ENCODE measurements around the gene PYCARD.

PYCARD gene

DNA sequence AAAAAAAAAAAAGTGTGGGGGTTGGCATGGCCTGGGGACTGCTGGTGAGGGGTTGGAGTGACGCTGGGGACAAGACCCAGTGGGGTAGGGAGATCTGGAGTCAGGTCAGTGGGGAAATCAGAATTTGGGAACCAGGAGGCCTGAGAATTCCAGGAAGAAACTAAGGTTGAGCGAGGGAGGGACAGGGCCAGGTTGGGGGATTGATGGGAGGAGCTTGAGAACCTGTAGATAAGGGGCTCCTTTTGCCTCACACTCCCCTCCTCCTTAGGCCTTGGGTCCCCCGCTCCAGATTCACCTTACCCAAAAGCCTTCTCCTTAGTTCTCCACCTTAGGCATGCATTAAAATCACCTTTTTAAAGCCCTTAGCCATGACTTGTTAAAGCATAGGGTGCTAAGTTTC lies 22.6 kb upstream of the PYCARD start:
- no peak overlapping the region for H3K4me3 ChIP-seq
- intact Hi-C loops (cut with DNase I; ENCODE audit: low total_unique reads): no loop called here
- TF ChIP-seq, protein P1, sequence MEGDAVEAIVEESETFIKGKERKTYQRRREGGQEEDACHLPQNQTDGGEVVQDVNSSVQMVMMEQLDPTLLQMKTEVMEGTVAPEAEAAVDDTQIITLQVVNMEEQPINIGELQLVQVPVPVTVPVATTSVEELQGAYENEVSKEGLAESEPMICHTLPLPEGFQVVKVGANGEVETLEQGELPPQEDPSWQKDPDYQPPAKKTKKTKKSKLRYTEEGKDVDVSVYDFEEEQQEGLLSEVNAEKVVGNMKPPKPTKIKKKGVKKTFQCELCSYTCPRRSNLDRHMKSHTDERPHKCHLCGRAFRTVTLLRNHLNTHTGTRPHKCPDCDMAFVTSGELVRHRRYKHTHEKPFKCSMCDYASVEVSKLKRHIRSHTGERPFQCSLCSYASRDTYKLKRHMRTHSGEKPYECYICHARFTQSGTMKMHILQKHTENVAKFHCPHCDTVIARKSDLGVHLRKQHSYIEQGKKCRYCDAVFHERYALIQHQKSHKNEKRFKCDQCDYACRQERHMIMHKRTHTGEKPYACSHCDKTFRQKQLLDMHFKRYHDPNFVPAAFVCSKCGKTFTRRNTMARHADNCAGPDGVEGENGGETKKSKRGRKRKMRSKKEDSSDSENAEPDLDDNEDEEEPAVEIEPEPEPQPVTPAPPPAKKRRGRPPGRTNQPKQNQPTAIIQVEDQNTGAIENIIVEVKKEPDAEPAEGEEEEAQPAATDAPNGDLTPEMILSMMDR (IDR thresholded peaks at IDR 0.05): no peak
- no peaks in the 10 kb centered on the region for H3K36me3 ChIP-seq
- no peaks in the 10 kb centered on the region for H3K4me1 ChIP-seq
- DNase-seq: no peak
- H3K27ac ChIP-seq: no peak overlapping the region
- peaks cover 0 to 15% of the 10 kb centered on the region in 2 donors for H3K27me3 ChIP-seq
- no peaks in the 10 kb centered on the region for H3K9me3 ChIP-seq

DNA sequence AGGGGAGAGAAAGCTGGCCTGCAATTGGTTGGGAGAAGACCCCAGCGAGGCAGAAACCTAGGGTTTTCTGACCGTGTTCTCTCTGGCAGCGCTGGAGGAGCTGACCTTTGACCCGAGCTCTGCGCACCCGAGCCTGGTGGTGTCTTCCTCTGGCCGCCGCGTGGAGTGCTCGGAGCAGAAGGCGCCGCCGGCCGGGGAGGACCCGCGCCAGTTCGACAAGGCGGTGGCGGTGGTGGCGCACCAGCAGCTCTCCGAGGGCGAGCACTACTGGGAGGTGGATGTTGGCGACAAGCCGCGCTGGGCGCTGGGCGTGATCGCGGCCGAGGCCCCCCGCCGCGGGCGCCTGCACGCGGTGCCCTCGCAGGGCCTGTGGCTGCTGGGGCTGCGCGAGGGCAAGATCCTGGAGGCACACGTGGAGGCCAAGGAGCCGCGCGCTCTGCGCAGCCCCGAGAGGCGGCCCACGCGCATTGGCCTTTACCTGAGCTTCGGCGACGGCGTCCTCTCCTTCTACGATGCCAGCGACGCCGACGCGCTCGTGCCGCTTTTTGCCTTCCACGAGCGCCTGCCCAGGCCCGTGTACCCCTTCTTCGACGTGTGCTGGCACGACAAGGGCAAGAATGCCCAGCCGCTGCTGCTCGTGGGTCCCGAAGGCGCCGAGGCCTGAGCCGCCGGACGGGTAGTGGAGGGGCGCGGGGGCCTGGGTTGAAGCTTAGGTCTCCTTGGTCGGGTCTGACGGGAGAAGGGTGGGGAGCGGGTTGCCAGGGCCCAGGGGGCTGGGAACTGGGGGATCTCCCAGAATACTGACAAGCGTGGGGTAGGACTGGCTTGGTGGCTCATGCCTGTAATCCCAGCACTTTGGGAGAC lies 21.8 kb upstream of the PYCARD start:
- TF ChIP-seq, protein P1 (IDR thresholded peaks at IDR 0.05): no peak
- no peaks in the 10 kb centered on the region for H3K4me1 ChIP-seq
- H3K27me3 ChIP-seq: peaks cover 0 to 23% of the 10 kb centered on the region in 2 donors
- DNase-seq: no peak
- H3K9me3 ChIP-seq: no peaks in the 10 kb centered on the region
- H3K4me3 ChIP-seq: no peak overlapping the region
- intact Hi-C loops (cut with DNase I; ENCODE audit: low total_unique reads): no loop called here
- H3K36me3 ChIP-seq: no peaks in the 10 kb centered on the region
- H3K27ac ChIP-seq: no peak overlapping the region

DNA sequence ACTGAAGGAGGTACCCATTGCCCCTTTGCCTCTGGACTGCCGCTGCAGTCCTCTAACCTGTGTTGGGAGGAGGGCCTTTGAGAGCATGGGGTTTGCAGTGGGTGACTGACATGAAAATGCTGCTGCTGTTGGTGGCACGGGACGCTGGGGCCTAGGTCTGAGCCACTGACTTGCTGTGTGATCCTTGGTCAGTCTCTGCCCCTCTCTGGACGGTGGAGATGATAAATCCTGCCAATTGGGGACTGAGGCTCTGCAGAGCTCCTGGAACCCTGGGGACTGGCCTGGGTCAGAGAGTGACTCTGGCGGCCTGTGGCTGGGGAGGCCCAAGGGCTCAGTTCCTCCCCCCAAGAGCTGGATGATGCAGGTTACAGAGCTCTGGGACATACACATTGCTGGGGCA lies 20.5 kb upstream of the PYCARD start:
- Histone ChIP-seq H3K4me1 (no peaks in the 10 kb centered on the region), H3K4me3 (no peak overlapping the region), H3K27ac (no peak overlapping the region), H3K27me3 (peaks cover 0 to 36% of the 10 kb centered on the region in 2 donors), H3K9me3 (no peaks in the 10 kb centered on the region), H3K36me3 (no peaks in the 10 kb centered on the region)
- DNase-seq: no peak
- intact Hi-C loops (cut with DNase I; ENCODE audit: low total_unique reads): no loop called here
- TF ChIP-seq, protein P1 (IDR thresholded peaks at IDR 0.05): no peak

DNA sequence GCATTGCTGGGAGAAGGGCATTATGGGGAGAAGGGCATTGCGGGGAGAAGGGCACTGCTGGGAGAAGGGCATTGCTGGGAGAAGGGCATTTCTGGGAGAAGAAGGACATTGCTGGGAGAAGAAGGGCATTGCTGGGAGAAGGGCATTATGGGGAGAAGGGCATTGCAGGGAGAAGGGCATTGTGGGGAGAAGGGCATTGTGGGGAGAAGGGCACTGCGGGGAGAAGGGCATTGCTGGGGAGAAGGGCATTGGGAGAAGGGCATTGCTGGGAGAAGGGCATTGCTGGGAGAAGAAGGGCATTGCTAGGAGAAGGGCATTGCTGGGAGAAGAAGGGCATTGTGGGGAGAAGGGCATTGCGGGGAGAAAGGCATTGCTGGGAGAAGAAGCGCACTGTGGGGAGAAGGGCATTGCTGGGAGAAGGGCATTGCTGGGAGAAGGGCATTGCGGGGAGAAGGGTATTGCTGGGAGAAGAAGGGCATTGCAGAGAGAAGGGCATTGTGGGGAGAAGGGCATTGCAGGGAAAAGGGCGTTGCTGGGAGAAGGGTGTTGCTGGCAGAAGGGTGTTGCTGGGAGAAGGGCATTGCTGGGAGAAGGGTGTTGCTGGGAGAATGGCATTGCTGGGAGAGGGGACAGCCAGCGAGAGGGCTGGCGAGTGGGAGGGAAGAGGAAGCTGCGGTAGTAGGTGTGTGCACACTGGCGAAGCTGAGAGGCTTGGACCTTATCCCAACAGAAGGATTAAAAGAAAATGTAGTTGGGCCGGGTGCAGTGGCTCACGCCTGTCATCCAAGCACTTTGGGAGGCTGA lies 19.0 kb upstream of the PYCARD start:
- no peak for DNase-seq
- TF ChIP-seq, protein P1 (IDR thresholded peaks at IDR 0.05): no peak
- Histone ChIP-seq H3K27ac (no peak overlapping the region), H3K27me3 (peaks cover 0 to 51% of the 10 kb centered on the region in 2 donors), H3K9me3 (no peaks in the 10 kb centered on the region), H3K4me3 (no peak overlapping the region), H3K36me3 (no peaks in the 10 kb centered on the region), H3K4me1 (peaks cover 0 to 9% (median 5%) of the 10 kb centered on the region in 4 donors)
- intact Hi-C loops (cut with DNase I; ENCODE audit: low total_unique reads): no loop called here

DNA sequence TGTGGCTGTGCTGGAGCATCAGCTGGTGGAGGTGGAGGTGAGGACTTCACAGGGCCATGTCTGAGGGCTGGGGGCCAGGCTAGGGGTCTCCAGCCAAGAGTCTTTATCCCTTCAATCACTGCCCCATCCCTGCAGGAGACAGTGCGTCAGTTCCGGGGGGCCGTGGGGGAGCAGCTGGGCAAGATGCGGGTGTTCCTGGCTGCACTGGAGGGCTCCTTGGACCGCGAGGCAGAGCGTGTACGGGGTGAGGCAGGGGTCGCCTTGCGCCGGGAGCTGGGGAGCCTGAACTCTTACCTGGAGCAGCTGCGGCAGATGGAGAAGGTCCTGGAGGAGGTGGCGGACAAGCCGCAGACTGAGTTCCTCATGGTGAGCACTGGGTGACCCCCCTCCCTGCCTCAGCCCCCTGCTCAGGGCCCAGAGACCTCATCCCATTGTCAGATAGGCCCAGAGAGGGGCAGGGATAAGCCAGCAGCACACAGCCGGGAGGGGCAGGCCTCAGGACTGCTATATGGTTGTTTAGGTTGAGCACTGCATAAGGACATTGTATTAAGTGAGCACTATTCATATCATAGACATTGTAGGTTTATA lies 16.7 kb upstream of the PYCARD start:
- Histone ChIP-seq H3K4me1 (peaks cover 0 to 32% (median 26%) of the 10 kb centered on the region in 4 donors), H3K36me3 (no peaks in the 10 kb centered on the region), H3K27ac (no peak overlapping the region), H3K27me3 (peaks cover 0 to 54% of the 10 kb centered on the region in 2 donors), H3K4me3 (no peak overlapping the region), H3K9me3 (no peaks in the 10 kb centered on the region)
- intact Hi-C loops (cut with DNase I; ENCODE audit: low total_unique reads): no loop called here
- TF ChIP-seq, protein P1 (IDR thresholded peaks at IDR 0.05): no peak
- DNase-seq: no peak
